ENCODE results near the gene ANXA3. TPM values are rescaled to one million over a fixed set of nuclear protein-coding genes. Genes with fewer than 3 reads are reported as not detected.

The ANXA3 gene
- total and polyA plus RNA-seq, 12 donors: 0.72 to 14.1 (median 3.8) TPM

DNA sequence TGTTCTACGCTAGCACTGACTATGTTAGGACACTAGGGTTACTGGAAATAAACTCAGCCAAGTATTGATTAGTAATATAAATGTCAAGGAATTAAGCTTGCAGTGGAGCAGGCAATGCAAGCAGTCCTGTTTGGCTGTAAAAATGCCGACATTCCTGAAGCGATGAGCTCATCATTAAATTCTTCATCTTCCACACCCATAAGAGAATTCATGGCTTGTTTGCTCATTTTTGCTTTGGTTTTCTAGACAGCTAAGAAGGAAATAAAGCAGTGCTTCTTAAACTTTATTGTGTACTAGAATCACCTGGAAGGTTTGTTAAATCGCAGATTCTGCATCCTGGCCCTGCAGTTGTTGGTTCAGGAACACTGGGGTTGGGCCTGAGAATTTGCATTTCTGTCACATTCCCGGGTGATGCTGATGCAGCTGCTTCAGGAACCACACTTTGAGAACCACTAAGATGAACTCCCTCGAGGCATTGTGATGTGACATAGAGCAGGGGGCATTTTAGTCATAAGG, 17.8 kb downstream of the ANXA3 start:
- peak overlapping the region in 1 of 5 donors; percentile 30 for H3K27ac ChIP-seq
- peaks cover 0 to 16% of the 10 kb centered on the region in 2 donors for H3K4me1 ChIP-seq (replicated peaks in 1 of 2)
- peak in 2 of 7 donors; percentile 15 to 16 for DNase-seq
- H3K36me3 ChIP-seq (replicated peaks in 1 of 2): no peaks in the 10 kb centered on the region
- intact Hi-C loops (cut with DNase I): no loop called here
- TF ChIP-seq CTCF (IDR thresholded peaks at IDR 0.05) (no peak), POLR2A (IDR thresholded peaks at IDR 0.05) (no peak)
- WGBS, 4 donors: 51 to 57% (median 55%) methylated on average over 6 of the region's 6 CpGs
- no peaks in the 10 kb centered on the region for H3K9me3 ChIP-seq (replicated peaks in 1 of 3)
- no peaks in the 10 kb centered on the region for H3K27me3 ChIP-seq
- no peak overlapping the region for H3K4me3 ChIP-seq

GRCh38 chr4:78570117-78570516, 18.5 kb downstream of the ANXA3 start:
- no peaks in the 10 kb centered on the region for H3K27me3 ChIP-seq
- H3K27ac ChIP-seq: no peak overlapping the region
- TF ChIP-seq POLR2A (IDR thresholded peaks at IDR 0.05): no peak
- TF ChIP-seq CTCF (IDR thresholded peaks at IDR 0.05): no peak
- no peaks in the 10 kb centered on the region for H3K9me3 ChIP-seq (replicated peaks in 1 of 3)
- 63 to 82% (median 75%) methylated on average over 2 of the region's 2 CpGs for WGBS, 4 donors
- DNase-seq: no peak
- intact Hi-C loops (cut with DNase I): no loop called here
- H3K4me3 ChIP-seq: no peak overlapping the region
- H3K4me1 ChIP-seq (replicated peaks in 1 of 2): peaks cover 0 to 16% of the 10 kb centered on the region in 2 donors
- no peaks in the 10 kb centered on the region for H3K36me3 ChIP-seq (replicated peaks in 1 of 2)

- no peak for DNase-seq
- TF ChIP-seq POLR2A (IDR thresholded peaks at IDR 0.05) (no peak), CTCF (IDR thresholded peaks at IDR 0.05) (no peak)
Observed at GRCh38 chr4:78571804-78572203, 20.2 kb downstream of the ANXA3 start.

GRCh38 chr4:78578674-78579425, 27.3 kb downstream of the ANXA3 start:
- H3K27ac ChIP-seq: no peak overlapping the region
- TF ChIP-seq POLR2A (IDR thresholded peaks at IDR 0.05): no peak
- TF ChIP-seq CTCF (IDR thresholded peaks at IDR 0.05): no peak
- H3K4me1 ChIP-seq (replicated peaks in 1 of 2): no peaks in the 10 kb centered on the region
- 81 to 94% (median 87%) methylated on average over 3 of the region's 3 CpGs for WGBS, 4 donors
- H3K36me3 ChIP-seq (replicated peaks in 1 of 2): no peaks in the 10 kb centered on the region
- no peak overlapping the region for H3K4me3 ChIP-seq
- intact Hi-C loops (cut with DNase I): no loop called here
- no peaks in the 10 kb centered on the region for H3K9me3 ChIP-seq (replicated peaks in 1 of 3)
- H3K27me3 ChIP-seq: no peaks in the 10 kb centered on the region
- DNase-seq: no peak

More at GRCh38 chr4:78571804-78572203, 20.2 kb downstream of the ANXA3 start:
- no peak overlapping the region for H3K27ac ChIP-seq
- intact Hi-C loops (cut with DNase I): no loop called here
- no peaks in the 10 kb centered on the region for H3K9me3 ChIP-seq (replicated peaks in 1 of 3)
- no peak overlapping the region for H3K4me3 ChIP-seq
- peaks cover 0 to 16% of the 10 kb centered on the region in 2 donors for H3K4me1 ChIP-seq (replicated peaks in 1 of 2)
- H3K36me3 ChIP-seq (replicated peaks in 1 of 2): no peaks in the 10 kb centered on the region
- H3K27me3 ChIP-seq: no peaks in the 10 kb centered on the region
- 75 to 93% (median 89%) methylated on average over 1 of the region's 1 CpG for WGBS, 4 donors

Data from adrenal gland (tissue), 12 donors.